ENCODE results near the gene FUT4. TPM values are rescaled to one million over a fixed set of nuclear protein-coding genes. Genes with fewer than 3 reads are reported as not detected.

FUT4 gene
- total and polyA plus RNA-seq, 2 donors (not counting 1 experiment from before 2014, with no cell fraction given): 0.89 to 3.7 TPM

- no peaks in the 10 kb centered on the region for H4K20me1 ChIP-seq (ENCODE audit: control insufficient read depth, insufficient read depth, low read length, poor library complexity, severe bottlenecking)
- H3K9me3 ChIP-seq (ENCODE audit: control extremely low read depth in 1 of 3, control insufficient read depth in 2 of 3, insufficient read depth in 1 of 3, low read length in 2 of 3): no peaks in the 10 kb centered on the region
- no peak overlapping the region for H2AFZ ChIP-seq (ENCODE audit: insufficient read depth, low read depth, low read length, poor library complexity, severe bottlenecking)
- H3K27me3 ChIP-seq (replicated peaks in 1 of 4; ENCODE audit: control extremely low read depth in 1 of 4, control insufficient read depth in 3 of 4, insufficient read depth in 4 of 4, low read length in 3 of 4): no peaks in the 10 kb centered on the region
- H3K36me3 ChIP-seq (replicated peaks in 1 of 2; ENCODE audit: control extremely low read depth in 1 of 2, control insufficient read depth in 1 of 2, extremely low read depth in 1 of 2, insufficient read depth in 2 of 2, low read length in 1 of 2): no peaks in the 10 kb centered on the region
- POLR2A ChIA-PET: no interaction called here
- DNase-seq: no peak
- Mint-ChIP-seq H3K4me3 (no peak overlapping the region), H3K27ac (no peak overlapping the region), H3K4me1 (peaks cover 9% of the 10 kb centered on the region), H3K9me3 (ENCODE audit: insufficient read depth) (no peaks in the 10 kb centered on the region), H3K27me3 (no peaks in the 10 kb centered on the region)
- CTCF ChIA-PET: no interaction called here
- no CpG with 5 or more reads among the region's 2 CpGs for WGBS (ENCODE audit: insufficient coverage)
- H3K9ac ChIP-seq (ENCODE audit: low read length): no peak overlapping the region
- H3K27ac ChIP-seq (ENCODE audit: low read length in 2 of 2): no peak overlapping the region
- no peaks in the 10 kb centered on the region for H3K79me2 ChIP-seq (ENCODE audit: control insufficient read depth, insufficient read depth, low read length)
- no peak for TF ChIP-seq EZH2 (IDR thresholded peaks at IDR 0.05; ENCODE audit: borderline replicate concordance, insufficient read depth, low read depth, low read length, poor library complexity, severe bottlenecking)
- TF ChIP-seq CTCF (IDR thresholded peaks at IDR 0.05): no peak
- H3K4me3 ChIP-seq (ENCODE audit: control extremely low read depth in 1 of 5, extremely low read depth in 1 of 5, insufficient read depth in 1 of 5, low read depth in 2 of 5, low read length in 4 of 5): no peak overlapping the region
- no peak for ATAC-seq (ENCODE audit: low read depth)
- H3K4me2 ChIP-seq (replicated peaks; ENCODE audit: low read depth, low read length, poor library complexity, severe bottlenecking): no peak overlapping the region
- intact Hi-C loops (cut with micrococcal nuclease): no loop called here
- H3K4me1 ChIP-seq (ENCODE audit: control insufficient read depth in 2 of 2, insufficient read depth in 2 of 2, low read length in 2 of 2): peaks cover 0 to 3% of the 10 kb centered on the region in 2 donors
These were observed 49.3 kb downstream of the FUT4 start for GRCh38 chr11:94593030-94593429.

- no peaks in the 10 kb centered on the region for H3K9me3 ChIP-seq (ENCODE audit: control extremely low read depth in 1 of 3, control insufficient read depth in 2 of 3, insufficient read depth in 1 of 3, low read length in 2 of 3)
- H3K4me1 ChIP-seq (ENCODE audit: control insufficient read depth in 2 of 2, insufficient read depth in 2 of 2, low read length in 2 of 2): peaks cover 0 to 3% of the 10 kb centered on the region in 2 donors
- no peak overlapping the region for H3K27ac Mint-ChIP-seq
- no peak overlapping the region for H2AFZ ChIP-seq (ENCODE audit: insufficient read depth, low read depth, low read length, poor library complexity, severe bottlenecking)
- H3K4me3 Mint-ChIP-seq: no peak overlapping the region
- no peaks in the 10 kb centered on the region for H3K9me3 Mint-ChIP-seq (ENCODE audit: insufficient read depth)
- H3K79me2 ChIP-seq (ENCODE audit: control insufficient read depth, insufficient read depth, low read length): no peaks in the 10 kb centered on the region
- no peak overlapping the region for H3K4me2 ChIP-seq (replicated peaks; ENCODE audit: low read depth, low read length, poor library complexity, severe bottlenecking)
- intact Hi-C loops (cut with micrococcal nuclease): no loop called here
- no peak overlapping the region for H3K27ac ChIP-seq (ENCODE audit: low read length in 2 of 2)
- H3K9ac ChIP-seq (ENCODE audit: low read length): no peak overlapping the region
- no peak for DNase-seq
- H4K20me1 ChIP-seq (ENCODE audit: control insufficient read depth, insufficient read depth, low read length, poor library complexity, severe bottlenecking): no peaks in the 10 kb centered on the region
- H3K4me3 ChIP-seq (ENCODE audit: control extremely low read depth in 1 of 5, extremely low read depth in 1 of 5, insufficient read depth in 1 of 5, low read depth in 2 of 5, low read length in 4 of 5): no peak overlapping the region
- peaks cover 9% of the 10 kb centered on the region for H3K4me1 Mint-ChIP-seq
- WGBS (ENCODE audit: insufficient coverage): 47% methylated on average over 5 of the region's 6 CpGs
- ATAC-seq (ENCODE audit: low read depth): no peak
- no peaks in the 10 kb centered on the region for H3K27me3 ChIP-seq (replicated peaks in 1 of 4; ENCODE audit: control extremely low read depth in 1 of 4, control insufficient read depth in 3 of 4, insufficient read depth in 4 of 4, low read length in 3 of 4)
- H3K27me3 Mint-ChIP-seq: no peaks in the 10 kb centered on the region
- TF ChIP-seq CTCF (IDR thresholded peaks at IDR 0.05): no peak
- TF ChIP-seq EZH2 (IDR thresholded peaks at IDR 0.05; ENCODE audit: borderline replicate concordance, insufficient read depth, low read depth, low read length, poor library complexity, severe bottlenecking): no peak
- CTCF ChIA-PET: no interaction called here
- H3K36me3 ChIP-seq (replicated peaks in 1 of 2; ENCODE audit: control extremely low read depth in 1 of 2, control insufficient read depth in 1 of 2, extremely low read depth in 1 of 2, insufficient read depth in 2 of 2, low read length in 1 of 2): no peaks in the 10 kb centered on the region
- POLR2A ChIA-PET: no interaction called here
These were observed 51.4 kb downstream of the FUT4 start for GRCh38 chr11:94595076-94595475.
